Mucosa of rectum (tissue), 2 donors: ENCODE measurements around the gene HEXD.
"Not testable (repeated sequence)": the region's sequence is repeated elsewhere in the genome, so short reads cannot be mapped to it uniquely, and the experiment has no call there.

Source experiments
- H3K27ac ChIP-seq, 2 donors: one replicate each; pipeline ENCODE4 v1.7.0; 2013; ENCODE audit warnings: inconsistent platforms in 2 of 2, low read depth in 2 of 2, low read length in 2 of 2
- H3K27me3 ChIP-seq, 2 donors: one replicate each; pipeline ENCODE4 v1.7.0; 2013; ENCODE audit warnings: low read length in 2 of 2; ENCODE audit not compliant: control insufficient read depth in 2 of 2, insufficient read depth in 2 of 2
- H3K36me3 ChIP-seq, 2 donors: one replicate each; pipeline ENCODE4 v1.7.0; 2013; ENCODE audit warnings: low read length in 2 of 2; ENCODE audit not compliant: control insufficient read depth in 2 of 2, insufficient read depth in 2 of 2
- H3K4me1 ChIP-seq, 2 donors: one replicate each; pipeline ENCODE4 v1.7.0; 2013; ENCODE audit warnings: low read length in 2 of 2, mild to moderate bottlenecking in 1 of 2; ENCODE audit not compliant: control insufficient read depth in 2 of 2, insufficient read depth in 2 of 2
- H3K4me3 ChIP-seq, 2 donors: one replicate each; pipeline ENCODE4 v1.7.0; 2013; ENCODE audit warnings: low read length in 2 of 2
- H3K9ac ChIP-seq, 2 donors: one replicate each; pipeline ENCODE4 v1.7.0; 2013; ENCODE audit warnings: low read length in 2 of 2, low read depth in 1 of 2, mild to moderate bottlenecking in 1 of 2
- H3K9me3 ChIP-seq, 2 donors: one replicate each; pipeline ENCODE4 v1.7.0; 2013; ENCODE audit warnings: low read length in 2 of 2; ENCODE audit not compliant: control insufficient read depth in 2 of 2
- donor health status: healthy.
- donor health status: Normal muscosa, but diverticular disease.

HEXD gene

DNA sequence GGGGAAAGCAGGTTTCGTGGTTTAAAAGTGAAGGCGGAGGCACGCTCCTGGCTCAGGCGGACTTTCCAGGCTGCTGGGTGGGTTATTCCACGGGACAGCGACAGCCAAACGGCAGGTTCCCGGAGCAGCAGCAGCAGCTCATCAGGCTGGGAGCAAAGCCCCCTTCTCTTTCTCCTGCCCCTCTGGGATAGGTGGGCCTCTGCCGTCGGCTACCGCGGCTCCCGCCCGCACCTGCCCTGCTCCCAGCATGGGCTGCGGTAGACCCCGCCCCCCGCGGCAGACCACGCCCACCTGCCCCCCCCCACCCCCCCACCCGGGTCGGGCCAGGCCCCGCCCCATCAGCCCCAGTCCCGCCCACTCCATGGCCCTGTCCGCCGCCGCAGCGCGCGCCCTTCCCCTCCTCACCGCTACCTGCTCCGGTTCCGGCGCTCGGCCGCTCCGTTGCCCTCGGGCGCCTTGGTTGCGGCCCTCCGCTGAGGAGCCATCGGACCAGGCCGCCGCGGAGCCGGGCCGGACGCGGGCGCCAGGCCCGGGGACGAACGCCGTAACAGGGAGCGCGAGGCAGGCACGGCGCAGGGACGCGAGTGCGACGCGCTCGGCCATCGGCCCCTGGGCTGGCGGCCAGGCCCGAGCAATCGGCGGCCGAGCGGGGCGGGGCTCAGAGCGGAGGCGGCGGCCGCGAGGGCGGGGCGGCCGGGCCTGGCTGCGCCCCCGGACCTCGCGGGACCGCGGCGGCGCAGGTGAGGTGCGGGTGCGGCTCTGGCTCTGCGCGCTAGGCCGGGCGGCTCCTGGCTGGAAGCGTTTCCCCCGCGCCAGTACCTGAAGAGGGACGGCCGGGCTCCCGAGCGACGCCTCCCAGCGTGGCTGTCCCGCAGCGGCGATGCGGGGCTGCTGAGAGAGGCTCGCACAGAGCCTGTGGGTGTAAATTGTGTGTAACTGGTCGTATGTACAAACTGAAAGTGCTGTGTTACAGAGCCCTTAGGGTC is at the start of gene HEXD, which contains the start of gene OGFOD3:
Gene HEXD, plus strand, starts transcription at position 347 of the 986 bp plus-strand sequence. CDS start 1,453 bp downstream, outside the sequence.
Gene OGFOD3, minus strand, starts transcription at position 586 of the 986 bp plus-strand sequence. Its CDS starts 101 bp downstream, at position 485.
- H3K9me3 ChIP-seq = no peaks in the 10 kb centered on the region
- H3K27me3 ChIP-seq = no peaks in the 10 kb centered on the region
- H3K9ac ChIP-seq = peak within 1 kb of the TSS; percentile 91 to 93

DNA sequence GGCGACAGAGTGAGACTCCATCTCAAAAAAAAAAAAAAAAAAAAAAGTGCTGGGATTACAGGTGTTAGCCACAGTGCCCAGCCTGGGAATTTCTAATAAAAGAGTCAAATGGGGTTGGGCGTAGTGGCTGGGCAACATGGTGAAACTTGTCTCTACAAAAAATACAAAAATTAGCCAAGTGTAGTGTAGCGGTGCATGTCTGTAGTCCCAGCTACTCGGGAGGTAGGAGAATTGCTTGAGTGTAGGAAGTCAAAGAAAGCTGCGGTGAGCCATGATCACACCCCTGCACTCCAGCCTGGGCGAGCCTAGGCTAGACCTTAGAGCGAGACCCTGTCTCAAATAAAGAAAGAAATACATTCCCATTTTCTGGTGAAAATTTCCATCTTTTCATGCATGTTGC is 48.9 kb upstream of the HEXD start:
- Histone ChIP-seq H3K36me3 (no peaks in the 10 kb centered on the region), H3K9me3 (no peaks in the 10 kb centered on the region), H3K4me3 (no peak overlapping the region), H3K4me1 (peaks cover 11 to 16% of the 10 kb centered on the region in 2 donors), H3K27me3 (peaks cover 15 to 33% of the 10 kb centered on the region in 2 donors), H3K27ac (no peak overlapping the region), H3K9ac (no peak overlapping the region)

More for the DNA sequence above, at the start of gene HEXD, which contains the start of gene OGFOD3:
- Histone ChIP-seq H3K27ac (peak within 1 kb of the TSS; percentile 91 to 94), H3K4me1 (peaks cover 4 to 8% of the 10 kb centered on the region in 2 donors), H3K4me3 (peak within 1 kb of the TSS; percentile 74 to 94), H3K36me3 (peaks cover 0 to 9% of the 10 kb centered on the region in 2 donors)

DNA sequence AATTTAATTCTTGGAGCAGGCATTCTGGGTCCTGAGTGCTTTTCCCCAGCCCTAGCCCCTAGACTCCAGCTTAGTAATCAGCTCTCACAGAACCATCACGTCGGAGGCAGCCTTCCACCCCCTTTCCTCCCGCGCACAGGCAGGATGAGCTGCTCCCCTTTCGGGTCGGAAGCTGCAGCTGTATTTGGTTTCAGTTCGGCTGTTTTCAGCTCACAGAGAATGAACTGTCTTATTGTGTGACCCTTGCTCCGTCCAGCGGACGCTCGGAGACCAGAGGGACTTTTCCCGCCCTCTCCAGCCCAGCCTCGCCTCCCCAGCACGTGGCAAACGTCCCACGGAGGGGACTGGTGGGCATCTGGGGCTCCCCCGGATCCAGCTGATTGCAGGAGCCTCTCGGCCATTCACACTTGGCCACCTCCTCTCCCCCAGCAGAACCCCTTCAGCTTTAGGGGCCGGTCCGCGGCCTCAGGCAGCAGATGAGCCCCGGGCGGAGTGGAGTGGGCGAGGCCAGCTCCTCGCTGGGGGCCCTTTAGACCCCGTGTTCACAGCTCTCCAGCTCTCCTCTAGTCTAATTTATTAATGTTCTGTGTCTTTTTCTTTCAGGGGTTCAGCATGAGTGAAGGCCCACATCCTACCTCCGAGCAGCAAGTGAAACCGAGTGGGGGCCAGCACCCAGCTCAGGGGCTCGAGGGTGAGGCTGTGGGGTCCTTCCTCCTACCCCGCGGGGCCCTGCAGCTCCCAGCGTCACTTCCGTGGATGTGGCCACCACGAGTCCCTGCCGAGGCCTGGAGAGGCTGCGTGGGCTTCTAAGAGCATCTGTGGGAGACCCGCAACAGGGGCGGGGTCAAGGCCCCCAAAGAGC is 47.4 kb upstream of the HEXD start:
- no peak overlapping the region for H3K27ac ChIP-seq
- no peaks in the 10 kb centered on the region for H3K36me3 ChIP-seq
- H3K4me1 ChIP-seq = peaks cover 11 to 16% of the 10 kb centered on the region in 2 donors
- H3K27me3 ChIP-seq = peaks cover 19 to 40% of the 10 kb centered on the region in 2 donors
- H3K4me3 ChIP-seq = peak overlapping the region; percentile 36 to 64
- H3K9me3 ChIP-seq = no peaks in the 10 kb centered on the region
- no peak overlapping the region for H3K9ac ChIP-seq

DNA sequence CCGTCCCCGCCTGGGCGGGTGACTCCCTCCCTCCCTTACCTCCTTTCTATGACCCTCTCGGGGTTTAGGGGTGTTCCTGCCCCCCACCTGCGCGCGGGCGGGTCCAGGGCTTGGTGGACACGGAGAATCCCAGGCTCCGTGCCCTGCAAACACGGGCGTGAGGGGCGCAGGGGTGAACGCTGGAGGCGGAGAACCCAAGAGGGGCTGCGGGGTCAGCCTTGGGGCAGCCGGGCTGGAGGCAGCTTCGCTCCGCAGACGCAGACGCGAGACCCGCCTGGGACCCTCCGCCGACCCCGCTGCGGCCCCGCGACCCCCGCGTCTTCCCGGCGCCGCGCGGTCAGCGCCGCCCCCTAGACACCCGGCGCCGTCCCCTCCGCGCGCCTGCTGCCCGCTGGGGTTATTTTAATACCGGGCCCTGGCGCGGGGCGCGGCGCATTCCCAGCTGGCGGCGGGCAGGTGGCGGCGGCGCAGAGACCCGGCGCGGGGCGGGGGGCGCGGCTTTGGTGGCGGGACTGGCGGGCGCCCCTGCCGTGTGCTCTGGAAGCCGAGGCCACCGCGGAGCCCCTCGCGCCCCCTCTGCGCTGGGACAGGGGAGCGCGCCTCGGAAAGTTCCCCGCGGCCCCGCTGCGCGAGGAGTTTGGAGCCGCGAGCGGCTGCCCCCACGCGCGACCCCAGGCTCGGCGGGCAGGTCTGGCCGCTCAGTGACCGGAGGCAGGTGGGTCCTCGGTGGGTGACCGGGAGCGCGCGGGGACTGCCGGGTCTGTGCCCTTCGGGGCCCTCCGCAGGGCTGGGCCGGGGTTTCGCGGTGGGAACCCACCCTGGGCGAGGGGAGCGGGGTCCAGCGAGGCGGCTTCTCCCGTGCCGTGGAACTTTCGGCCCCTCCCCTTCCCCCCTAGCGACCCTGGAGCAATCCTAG is 46.6 kb upstream of the HEXD start, which contains the start of gene UTS2R:
Gene UTS2R, plus strand, starts transcription at position 433 of the 916 bp plus-strand sequence. CDS start 2,560 bp downstream, outside the sequence.
- Histone ChIP-seq H3K27me3 (peaks cover 23 to 43% of the 10 kb centered on the region in 2 donors), H3K36me3 (no peaks in the 10 kb centered on the region), H3K27ac (no peak within 1 kb of the TSS), H3K4me1 (peaks cover 11 to 13% of the 10 kb centered on the region in 2 donors), H3K9ac (no peak within 1 kb of the TSS), H3K4me3 (peak within 1 kb of the TSS; percentile 36 to 64), H3K9me3 (no peaks in the 10 kb centered on the region)

DNA sequence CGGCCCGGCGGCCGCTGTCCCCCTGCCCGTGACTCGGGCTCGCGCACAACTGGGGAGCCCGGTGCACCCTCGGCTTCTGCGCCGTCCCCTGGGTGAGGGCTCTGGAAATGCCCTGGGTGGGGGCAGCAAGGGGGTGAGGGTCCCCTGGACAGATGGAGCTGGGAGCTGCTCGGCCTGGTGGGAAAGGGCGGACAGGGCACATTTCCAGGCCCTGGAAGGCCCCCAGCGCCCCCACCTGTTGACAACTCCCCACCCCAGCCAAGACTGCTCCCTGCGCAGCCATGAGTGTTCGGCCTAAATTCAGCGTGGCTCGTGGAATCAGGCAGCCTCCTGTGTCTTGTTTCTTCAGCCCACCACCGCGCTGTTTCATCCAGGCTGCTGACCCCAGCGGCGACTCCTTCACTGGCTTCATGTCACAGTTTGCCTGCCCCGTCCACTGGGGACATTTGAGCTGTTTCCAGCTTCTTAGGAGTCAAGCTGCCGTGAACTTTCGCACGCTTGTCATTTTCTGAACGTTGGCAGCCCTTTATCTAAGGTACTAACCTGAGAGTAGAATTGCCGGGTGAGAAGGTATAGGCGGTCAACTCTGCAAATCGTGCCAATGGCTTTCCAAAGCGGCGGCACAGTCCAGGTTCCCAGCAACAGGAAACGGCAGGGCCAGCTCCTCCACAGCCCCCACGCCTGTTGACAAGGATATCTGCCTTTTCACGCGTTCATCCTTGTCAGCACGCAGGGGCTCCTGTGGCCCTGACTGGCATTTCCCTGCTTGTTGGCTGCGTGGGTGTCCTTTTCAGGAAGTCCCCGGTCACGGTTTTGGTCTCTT is 45.7 kb upstream of the HEXD start:
- Histone ChIP-seq H3K9ac (no peak overlapping the region), H3K36me3 (no peaks in the 10 kb centered on the region), H3K9me3 (no peaks in the 10 kb centered on the region), H3K4me3 (no peak overlapping the region), H3K4me1 (peaks cover 11 to 12% of the 10 kb centered on the region in 2 donors), H3K27me3 (peaks cover 23 to 43% of the 10 kb centered on the region in 2 donors), H3K27ac (no peak overlapping the region)

DNA sequence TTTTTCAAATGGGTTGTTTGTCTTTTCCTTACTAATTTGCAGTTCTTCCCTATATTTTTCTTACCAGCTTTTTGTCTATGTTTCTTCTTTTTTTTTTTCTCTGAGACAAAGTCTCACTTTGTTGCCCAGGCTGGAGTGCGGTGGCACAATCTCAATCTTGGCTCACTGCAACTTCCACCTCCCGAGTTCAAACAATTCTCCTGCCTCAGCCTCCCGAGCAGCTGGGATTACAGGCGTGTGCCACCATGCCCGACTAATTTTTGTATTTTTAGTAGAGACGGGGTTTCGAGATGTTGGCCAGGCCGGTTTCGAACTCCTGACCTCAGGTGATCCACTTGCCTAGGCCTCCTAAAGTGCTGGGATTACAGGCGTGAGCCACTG is 45.1 kb upstream of the HEXD start:
- H3K9me3 ChIP-seq, H3K36me3 ChIP-seq, H3K27ac ChIP-seq, H3K4me3 ChIP-seq, H3K9ac ChIP-seq: not testable (repeated sequence)
- H3K27me3 ChIP-seq = peaks cover 23 to 43% of the 10 kb centered on the region in 2 donors
- peaks cover 11 to 12% of the 10 kb centered on the region in 2 donors for H3K4me1 ChIP-seq

DNA sequence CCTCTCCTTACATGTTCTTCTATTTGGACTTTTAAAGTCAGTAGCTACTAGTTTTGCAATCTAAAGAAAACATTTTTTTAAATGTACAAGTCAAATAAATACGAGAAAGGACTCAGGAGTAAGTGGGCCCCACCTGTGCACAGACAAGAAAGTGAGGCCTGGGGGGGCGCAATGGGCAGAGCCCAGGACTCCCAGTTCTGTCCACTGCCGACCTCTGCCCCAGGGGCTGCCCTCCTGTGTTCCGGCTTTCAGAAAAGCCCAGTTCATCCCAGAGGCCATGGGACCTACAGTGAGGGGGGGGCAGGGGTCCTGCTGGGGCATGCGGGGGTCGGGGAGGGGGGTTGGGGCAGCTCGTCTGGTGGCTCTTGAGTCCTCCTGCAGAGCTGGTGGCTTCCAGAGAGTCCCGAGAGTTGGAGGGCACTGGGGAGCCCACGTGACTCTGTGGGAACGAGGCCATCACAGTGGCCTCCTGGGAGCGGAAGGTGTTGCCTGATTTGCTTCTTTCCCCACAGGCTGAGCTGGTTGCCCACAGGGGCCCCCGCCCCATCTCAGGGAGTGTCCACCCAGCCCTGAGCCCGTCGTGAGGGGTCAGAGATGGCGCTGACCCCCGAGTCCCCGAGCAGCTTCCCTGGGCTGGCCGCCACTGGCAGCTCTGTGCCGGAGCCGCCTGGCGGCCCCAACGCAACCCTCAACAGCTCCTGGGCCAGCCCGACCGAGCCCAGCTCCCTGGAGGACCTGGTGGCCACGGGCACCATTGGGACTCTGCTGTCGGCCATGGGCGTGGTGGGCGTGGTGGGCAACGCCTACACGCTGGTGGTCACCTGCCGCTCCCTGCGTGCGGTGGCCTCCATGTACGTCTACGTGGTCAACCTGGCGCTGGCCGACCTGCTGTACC is 44.2 kb upstream of the HEXD start:
- Histone ChIP-seq H3K36me3 (no peaks in the 10 kb centered on the region), H3K9ac (no peak overlapping the region), H3K4me3 (no peak overlapping the region), H3K9me3 (no peaks in the 10 kb centered on the region), H3K27ac (no peak overlapping the region), H3K27me3 (peaks cover 25 to 46% of the 10 kb centered on the region in 2 donors), H3K4me1 (peaks cover 11 to 12% of the 10 kb centered on the region in 2 donors)

DNA sequence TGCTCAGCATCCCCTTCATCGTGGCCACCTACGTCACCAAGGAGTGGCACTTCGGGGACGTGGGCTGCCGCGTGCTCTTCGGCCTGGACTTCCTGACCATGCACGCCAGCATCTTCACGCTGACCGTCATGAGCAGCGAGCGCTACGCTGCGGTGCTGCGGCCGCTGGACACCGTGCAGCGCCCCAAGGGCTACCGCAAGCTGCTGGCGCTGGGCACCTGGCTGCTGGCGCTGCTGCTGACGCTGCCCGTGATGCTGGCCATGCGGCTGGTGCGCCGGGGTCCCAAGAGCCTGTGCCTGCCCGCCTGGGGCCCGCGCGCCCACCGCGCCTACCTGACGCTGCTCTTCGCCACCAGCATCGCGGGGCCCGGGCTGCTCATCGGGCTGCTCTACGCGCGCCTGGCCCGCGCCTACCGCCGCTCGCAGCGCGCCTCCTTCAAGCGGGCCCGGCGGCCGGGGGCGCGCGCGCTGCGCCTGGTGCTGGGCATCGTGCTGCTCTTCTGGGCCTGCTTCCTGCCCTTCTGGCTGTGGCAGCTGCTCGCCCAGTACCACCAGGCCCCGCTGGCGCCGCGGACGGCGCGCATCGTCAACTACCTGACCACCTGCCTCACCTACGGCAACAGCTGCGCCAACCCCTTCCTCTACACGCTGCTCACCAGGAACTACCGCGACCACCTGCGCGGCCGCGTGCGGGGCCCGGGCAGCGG is 43.4 kb upstream of the HEXD start:
- Histone ChIP-seq H3K4me3 (no peak overlapping the region), H3K4me1 (peaks cover 11 to 12% of the 10 kb centered on the region in 2 donors), H3K36me3 (no peaks in the 10 kb centered on the region), H3K27me3 (peaks cover 25 to 45% of the 10 kb centered on the region in 2 donors), H3K9me3 (no peaks in the 10 kb centered on the region), H3K27ac (no peak overlapping the region), H3K9ac (no peak overlapping the region)
